Measurements from ENCODE around the gene XG.
A peak's percentile ranks its signal among the peaks of the same experiment; 100 is the strongest.
"Not testable (repeated sequence)": the region's sequence is repeated elsewhere in the genome, so short reads cannot be mapped to it uniquely, and the experiment has no call there.

Gene XG

GRCh38 chrX:2751874-2752300, at the start of gene XG:
XG (plus strand) TSS chrX:2752040; CDS start chrX:2752275, 235 bp downstream.
- not testable (repeated sequence) for DNase-seq (ENCODE audit: low read depth in 2 of 2)

- DNase-seq (ENCODE audit: low read depth in 2 of 2), result no peak
Observed at GRCh38 chrX:2703991-2704369, 47.9 kb upstream of the XG start.

GRCh38 chrX:2705046-2705832, 46.6 kb upstream of the XG start:
- no peak for DNase-seq (ENCODE audit: low read depth in 2 of 2)

GRCh38 chrX:2707334-2707760, 44.5 kb upstream of the XG start:
- peak; percentile 37 to 56 for DNase-seq (ENCODE audit: low read depth in 2 of 2)

GRCh38 chrX:2708021-2708420, 43.8 kb upstream of the XG start:
- DNase-seq (ENCODE audit: low read depth in 2 of 2), result no peak

- DNase-seq (ENCODE audit: low read depth in 2 of 2), result no peak
Observed at GRCh38 chrX:2708592-2709188, 43.1 kb upstream of the XG start.

- DNase-seq (ENCODE audit: low read depth in 2 of 2), result no peak
Observed at GRCh38 chrX:2709556-2709955, 42.3 kb upstream of the XG start.

GRCh38 chrX:2710041-2710840, 41.6 kb upstream of the XG start:
- DNase-seq (ENCODE audit: low read depth in 2 of 2), result no peak

GRCh38 chrX:2711441-2711840, 40.4 kb upstream of the XG start:
- DNase-seq (ENCODE audit: low read depth in 2 of 2), result no peak

GRCh38 chrX:2712428-2712827, 39.4 kb upstream of the XG start:
- no peak for DNase-seq (ENCODE audit: low read depth in 2 of 2)

GRCh38 chrX:2712890-2713840, 38.7 kb upstream of the XG start:
- DNase-seq (ENCODE audit: low read depth in 2 of 2), result no peak

- DNase-seq (ENCODE audit: low read depth in 2 of 2), result no peak
Observed at GRCh38 chrX:2714551-2714950, 37.3 kb upstream of the XG start.

GRCh38 chrX:2715066-2715600, 36.7 kb upstream of the XG start:
- no peak for DNase-seq (ENCODE audit: low read depth in 2 of 2)

GRCh38 chrX:2717312-2717711, 34.5 kb upstream of the XG start:
- no peak for DNase-seq (ENCODE audit: low read depth in 2 of 2)

GRCh38 chrX:2718821-2719220, 33.0 kb upstream of the XG start:
- no peak for DNase-seq (ENCODE audit: low read depth in 2 of 2)

GRCh38 chrX:2719774-2720447, 31.9 kb upstream of the XG start:
- no peak for DNase-seq (ENCODE audit: low read depth in 2 of 2)

- no peak for DNase-seq (ENCODE audit: low read depth in 2 of 2)
Observed at GRCh38 chrX:2723286-2723879, 28.5 kb upstream of the XG start.

- DNase-seq (ENCODE audit: low read depth in 2 of 2), result not testable (repeated sequence)
Observed at GRCh38 chrX:2727264-2727663, 24.6 kb upstream of the XG start.

GRCh38 chrX:2732076-2732475, 19.8 kb upstream of the XG start:
- no peak for DNase-seq (ENCODE audit: low read depth in 2 of 2)

GRCh38 chrX:2732649-2733048, 19.2 kb upstream of the XG start:
- no peak for DNase-seq (ENCODE audit: low read depth in 2 of 2)
